NCI-H510A treated with DMSO at 0.1 percent for 48 hours (cell line): Measurements from ENCODE around the gene GTF2F2.
"Not testable (repeated sequence)": the region's sequence is repeated elsewhere in the genome, so short reads cannot be mapped to it uniquely, and the experiment has no call there.

Experiments used
- DNase-seq: peaks from one replicate; lab custom pipeline; 2025; lab: John Stamatoyannopoulos, UW

Gene GTF2F2

GRCh38 chr13:45180303-45180702, 60.0 kb downstream of the GTF2F2 start:
- no peak for DNase-seq

- DNase-seq, result no peak
Measured at GRCh38 chr13:45180713-45181601, 60.6 kb downstream of the GTF2F2 start.

DNA sequence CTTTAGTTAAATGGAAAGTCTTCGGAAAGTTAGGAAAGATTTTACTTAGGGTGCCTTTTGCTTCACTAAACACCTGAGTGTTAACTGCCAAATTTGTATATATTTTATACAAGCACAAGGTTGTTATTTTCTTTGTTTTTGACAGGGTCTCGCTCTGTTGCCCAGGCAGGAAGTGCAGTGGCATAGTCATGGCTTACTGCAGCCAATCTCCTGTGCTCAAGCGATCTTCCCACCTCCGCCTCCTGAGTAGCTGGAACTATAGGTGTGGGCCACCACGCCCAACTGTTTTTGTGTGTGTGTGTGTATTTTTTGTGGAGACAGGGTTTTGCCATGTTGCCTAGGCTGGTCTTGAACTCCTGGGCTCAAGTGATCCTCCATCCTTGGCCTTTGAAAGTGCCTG, 64.4 kb downstream of the GTF2F2 start:
- no peak for DNase-seq

- DNase-seq, result no peak
Measured at GRCh38 chr13:45185286-45185685, 65.0 kb downstream of the GTF2F2 start.

DNA sequence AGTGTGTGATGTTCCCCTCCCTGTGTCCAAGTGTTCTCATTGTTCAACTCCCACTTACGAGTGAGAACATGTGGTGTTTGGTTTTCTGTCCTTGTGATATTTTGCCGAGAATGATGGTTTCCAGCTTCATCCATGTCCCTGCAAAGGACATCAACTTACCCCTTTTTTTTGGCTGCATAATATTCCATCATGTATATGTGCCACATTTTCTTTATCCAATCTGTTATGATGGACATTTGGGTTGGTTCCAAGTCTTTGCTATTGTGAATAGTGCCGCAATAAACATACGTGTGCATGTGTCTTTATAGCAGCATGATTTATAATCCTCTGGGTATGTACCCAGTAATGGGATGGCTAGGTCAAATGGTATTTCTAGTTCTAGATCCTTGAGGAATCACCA, 68.8 kb downstream of the GTF2F2 start:
- not testable (repeated sequence) for DNase-seq

DNA sequence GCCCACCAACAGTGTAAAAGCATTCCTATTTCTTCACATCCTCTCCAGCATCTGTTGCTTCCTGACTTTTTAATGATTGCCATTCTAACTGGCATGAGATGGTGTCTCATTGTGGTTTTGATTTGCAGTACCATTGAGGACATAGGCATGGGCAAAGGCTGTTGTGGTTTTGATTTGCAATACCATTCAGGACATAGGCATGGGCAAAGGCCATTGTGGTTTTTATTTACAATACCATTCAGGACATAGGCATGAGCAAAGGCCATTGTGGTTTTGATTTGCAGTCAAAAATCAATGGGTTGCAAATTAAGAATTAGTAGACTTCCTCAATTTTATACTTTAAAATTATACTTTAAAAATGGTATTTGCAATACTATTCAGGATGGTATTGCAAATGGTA, 69.2 kb downstream of the GTF2F2 start:
- DNase-seq, result not testable (repeated sequence)

DNA sequence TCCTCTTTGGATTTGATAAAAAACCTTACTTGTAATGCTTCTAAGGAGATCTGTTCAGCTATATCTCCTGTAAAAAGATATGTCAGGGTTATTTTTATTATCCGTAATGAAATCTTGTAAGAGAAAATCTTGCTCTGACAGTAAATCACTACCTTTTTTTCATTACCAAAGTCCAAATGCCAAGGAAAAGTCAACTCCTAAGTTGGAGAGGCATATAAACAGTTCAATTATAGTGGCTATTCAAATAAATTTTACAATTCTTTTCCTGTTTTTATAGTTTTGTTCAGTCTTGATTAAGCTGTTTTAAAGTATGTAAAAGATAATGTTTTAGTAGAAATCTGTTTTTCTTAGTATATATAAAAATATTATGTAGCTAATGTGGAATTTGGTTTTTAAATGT, 71.6 kb downstream of the GTF2F2 start:
- no peak for DNase-seq

DNA sequence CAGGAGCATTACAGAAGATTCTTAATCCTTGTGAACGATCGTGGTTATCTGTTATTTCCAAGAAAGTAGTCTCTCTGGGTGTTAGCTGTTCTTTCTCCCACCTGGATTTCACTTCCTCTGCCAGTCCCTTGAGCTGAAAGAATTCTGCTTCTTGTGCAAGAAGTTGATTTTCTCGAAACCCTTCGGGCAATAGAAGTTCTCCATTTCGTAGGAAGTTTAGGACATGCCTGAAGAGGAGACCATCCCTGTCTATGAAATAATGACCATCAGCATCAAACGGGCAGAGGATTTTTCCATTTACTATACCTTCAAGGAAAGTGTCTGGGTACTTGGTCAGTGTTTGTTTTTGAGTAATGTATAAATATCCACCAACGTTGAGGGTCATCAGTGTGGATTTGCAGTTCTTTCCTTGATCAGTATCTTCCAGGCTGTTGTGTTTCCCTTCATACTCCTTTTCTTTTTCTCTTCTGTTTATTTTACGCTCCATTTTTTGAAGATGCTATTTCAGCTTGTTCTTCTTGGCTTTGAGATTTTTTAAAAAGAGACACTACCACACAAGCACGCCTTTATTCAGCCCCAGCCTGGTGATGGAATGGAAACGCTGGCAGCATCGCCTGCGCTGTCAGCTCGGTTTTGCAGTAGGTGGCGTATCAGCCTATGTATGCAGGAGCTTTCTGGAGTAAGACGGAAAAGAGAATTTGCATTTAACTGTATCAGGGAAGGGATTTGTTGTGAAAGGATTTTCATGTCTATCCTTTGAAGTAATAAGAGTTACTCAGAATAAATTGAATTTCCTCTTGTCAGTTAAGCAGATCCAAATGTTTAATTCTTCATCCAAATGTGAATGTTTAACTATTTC, 74.0 kb downstream of the GTF2F2 start:
- no peak for DNase-seq

GRCh38 chr13:45195421-45195820, 75.1 kb downstream of the GTF2F2 start:
- DNase-seq, result no peak

DNA sequence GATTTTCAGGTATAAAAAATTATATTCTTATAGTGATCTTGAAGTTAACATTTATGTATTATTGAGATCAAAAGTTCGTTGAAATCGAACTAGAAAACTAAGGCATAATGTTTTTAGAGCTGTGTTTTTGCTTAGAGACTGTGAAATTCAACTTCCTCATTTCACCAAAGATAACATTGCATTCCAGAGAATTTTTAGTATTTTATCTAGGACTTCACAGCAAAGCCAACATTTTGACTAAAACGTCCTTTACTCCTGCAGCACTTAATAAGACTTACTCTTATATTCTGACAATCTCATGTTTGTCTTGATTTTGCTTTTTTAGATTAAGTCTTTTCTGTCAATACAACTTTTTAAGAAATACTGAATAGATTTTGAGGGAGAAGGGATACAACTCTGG, 75.8 kb downstream of the GTF2F2 start:
- DNase-seq, result no peak

GRCh38 chr13:45196622-45197021, 76.3 kb downstream of the GTF2F2 start:
- DNase-seq, result no peak

GRCh38 chr13:45198041-45198440, 77.7 kb downstream of the GTF2F2 start:
- no peak for DNase-seq

GRCh38 chr13:45198924-45199323, 78.6 kb downstream of the GTF2F2 start:
- no peak for DNase-seq

DNA sequence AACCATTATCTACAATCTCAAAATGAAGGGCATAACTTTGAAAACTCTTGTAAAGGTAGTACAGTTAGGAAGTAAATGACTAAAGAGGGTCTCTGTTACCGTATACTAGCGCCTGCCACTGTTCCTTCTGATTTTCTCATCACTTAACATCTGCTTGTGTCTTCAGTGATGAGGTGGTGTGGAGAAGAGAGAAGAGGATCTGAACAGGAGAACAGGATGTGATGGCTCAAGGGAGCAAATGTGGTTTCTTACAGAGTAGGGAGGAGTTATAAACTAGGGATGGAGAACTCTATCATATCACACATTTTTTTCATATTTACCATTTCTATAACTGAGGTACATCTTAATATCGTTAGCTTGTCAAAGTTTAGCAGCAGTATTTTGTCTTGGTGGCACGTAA, 79.4 kb downstream of the GTF2F2 start:
- DNase-seq, result no peak

GRCh38 chr13:45200701-45201232, 80.5 kb downstream of the GTF2F2 start, which contains the start of gene KCTD4:
Gene KCTD4 (minus strand): TSS chr13:45201045. CDS start chr13:45194567, 6,478 bp downstream.
- DNase-seq, result no peak

- no peak for DNase-seq
Measured at GRCh38 chr13:45205124-45205523, 84.8 kb downstream of the GTF2F2 start.

DNA sequence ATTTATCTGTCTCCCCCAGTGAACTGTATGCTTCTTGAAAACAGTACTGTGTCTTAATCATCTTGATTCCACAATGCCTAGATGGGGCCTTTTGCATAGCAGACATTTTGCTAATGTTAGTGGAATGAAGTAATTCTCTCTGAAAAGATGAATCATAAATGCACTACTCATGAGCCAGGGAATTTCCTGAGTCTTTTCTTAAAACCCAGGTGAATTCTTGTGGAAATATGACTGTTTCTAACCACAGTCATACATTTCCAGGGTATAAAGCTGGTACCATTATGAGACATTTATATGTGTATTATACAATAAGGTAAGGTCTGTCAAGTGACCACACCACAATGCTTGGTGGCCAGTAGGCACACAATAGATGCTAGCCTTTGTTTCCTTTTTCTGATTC, 86.0 kb downstream of the GTF2F2 start:
- no peak for DNase-seq

DNA sequence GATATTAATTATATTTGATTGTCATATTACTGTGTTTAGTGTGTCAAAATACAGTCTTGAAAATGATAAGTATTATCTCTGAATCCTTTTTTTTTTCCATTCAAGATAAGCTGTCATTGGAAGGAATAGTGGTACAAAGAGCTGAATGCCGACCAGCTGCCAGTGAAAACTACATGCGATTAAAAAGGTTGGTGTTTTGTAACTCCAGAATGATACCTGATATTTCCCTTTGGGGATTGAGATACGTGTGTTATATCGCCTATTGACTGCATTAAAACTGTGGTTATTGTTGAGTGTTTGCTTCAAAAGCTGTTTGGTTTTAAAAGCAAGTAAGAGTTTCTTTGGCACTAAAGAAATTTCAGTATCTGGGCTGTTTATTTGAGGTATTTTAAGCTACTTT, 87.0 kb downstream of the GTF2F2 start:
- no peak for DNase-seq

DNA sequence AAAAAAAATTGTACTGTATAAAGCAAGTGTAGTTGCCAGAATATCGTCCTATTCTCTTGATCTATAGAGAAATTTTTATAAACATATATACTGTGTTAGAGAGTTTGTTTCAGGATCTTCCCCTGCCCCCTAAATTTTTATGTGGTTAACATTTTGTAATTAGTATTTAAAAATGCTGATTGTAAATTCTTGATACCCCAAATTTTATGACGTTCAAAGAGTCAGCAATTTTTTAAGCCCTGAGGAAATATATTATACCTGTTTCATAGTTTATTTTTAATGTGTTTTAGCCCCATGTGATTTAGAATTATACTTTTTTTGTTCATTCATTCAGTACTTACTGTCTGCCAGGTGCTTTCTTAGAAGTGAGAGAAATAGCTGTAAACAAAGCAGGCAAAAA, 87.8 kb downstream of the GTF2F2 start:
- DNase-seq, result no peak

GRCh38 chr13:45209229-45209628, 88.9 kb downstream of the GTF2F2 start:
- no peak for DNase-seq

- DNase-seq, result no peak
Measured at GRCh38 chr13:45215392-45216077, 95.2 kb downstream of the GTF2F2 start.

GRCh38 chr13:45216193-45216592, 95.9 kb downstream of the GTF2F2 start:
- no peak for DNase-seq
